Ishikawa (cell line): ENCODE results near the gene NCOA5.

ENCODE experiments used
- RAD21 ChIP-seq: IDR thresholded peaks from 2 replicates; pipeline ENCODE4 v1.6.1; 2012; ENCODE audit warnings: low read depth
- TAF1 ChIP-seq: IDR thresholded peaks from 2 replicates; pipeline ENCODE4 v1.6.1; 2012; ENCODE audit warnings: low read depth, mild to moderate bottlenecking
- YY1 ChIP-seq: IDR thresholded peaks from 2 replicates; pipeline ENCODE4 v1.6.1; 2012; ENCODE audit warnings: low read depth

DNA sequence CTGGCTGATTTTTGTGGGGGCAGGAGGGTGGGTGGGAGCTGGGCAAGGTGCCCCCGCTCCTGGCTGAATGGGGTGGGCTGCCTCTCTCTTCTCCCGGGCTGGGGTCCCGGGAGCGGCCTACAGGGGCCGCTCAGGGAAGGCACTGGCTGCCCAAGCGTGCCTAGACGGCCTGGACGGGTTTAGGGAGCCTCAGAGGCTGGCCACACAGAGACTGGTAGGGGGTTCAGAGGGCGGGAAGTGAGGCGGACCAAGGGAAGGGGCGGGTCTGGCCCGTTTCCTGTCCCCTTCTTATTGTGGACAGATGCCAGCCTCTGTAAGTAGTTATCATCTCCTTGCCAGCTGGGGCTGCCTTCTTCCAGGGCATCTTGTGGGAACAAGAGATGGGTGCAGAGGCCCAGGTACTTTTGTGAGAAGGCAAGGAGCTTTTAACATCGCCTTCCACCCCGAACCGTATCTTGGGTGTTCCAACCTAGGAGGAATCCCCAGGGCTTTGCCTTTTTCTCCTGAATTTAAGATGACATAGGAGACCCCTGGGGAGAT, 28.8 kb upstream of the NCOA5 start:
- TF ChIP-seq YY1, result no peak
- no peak for TF ChIP-seq TAF1
- no peak for TF ChIP-seq RAD21
